Hepatocyte (in vitro differentiated cells): ENCODE data around the gene ZNF683.
"Not testable (repeated sequence)": the region's sequence is repeated elsewhere in the genome, so short reads cannot be mapped to it uniquely, and the experiment has no call there.

ENCODE experiments used
- EZH2 ChIP-seq: fragments of 200-600 bp; sonication (generic); IDR thresholded peaks from 2 replicates; pipeline ENCODE4 v1.6.1; 2016; ENCODE audit warnings: antibody characterized with exemption, mild to moderate bottlenecking, borderline replicate concordance
- EZH2phosphoT487 ChIP-seq: fragments of 200-600 bp; sonication (generic); IDR thresholded peaks from one replicate; pipeline ENCODE4 v1.6.1; 2018; ENCODE audit warnings: antibody characterized with exemption, mild to moderate bottlenecking, low read depth, moderate library complexity; ENCODE audit not compliant: unreplicated experiment, severe bottlenecking
- TF ChIP-seq, protein P1 (sequence below): fragments of 200-600 bp; sonication (generic); IDR thresholded peaks from 2 replicates; pipeline ENCODE4 v1.5.1; 2016; ENCODE audit warnings: antibody characterized with exemption, mild to moderate bottlenecking; ENCODE audit not compliant: poor library complexity

DNA sequence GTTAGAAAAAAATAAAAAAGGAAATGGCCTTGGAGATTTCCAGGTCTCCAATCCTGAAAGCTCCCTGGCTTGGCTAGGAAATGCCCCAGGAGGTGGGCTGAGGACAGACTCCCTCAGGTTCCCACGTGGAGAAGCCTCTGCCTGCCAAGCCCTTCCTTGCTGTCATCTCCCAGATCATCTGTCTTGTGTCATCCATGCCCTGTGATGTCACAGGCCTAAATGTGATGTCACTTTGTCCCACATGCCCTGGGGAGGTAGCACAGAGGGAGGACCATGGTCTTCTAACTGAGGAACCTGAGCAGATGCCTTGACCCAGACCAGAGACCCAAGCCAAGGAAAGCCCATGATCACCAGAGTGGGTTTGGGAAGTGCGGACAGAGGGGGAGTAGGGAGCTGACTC is 1.8 kb upstream of the ZNF683 start:
- TF ChIP-seq, protein P1, sequence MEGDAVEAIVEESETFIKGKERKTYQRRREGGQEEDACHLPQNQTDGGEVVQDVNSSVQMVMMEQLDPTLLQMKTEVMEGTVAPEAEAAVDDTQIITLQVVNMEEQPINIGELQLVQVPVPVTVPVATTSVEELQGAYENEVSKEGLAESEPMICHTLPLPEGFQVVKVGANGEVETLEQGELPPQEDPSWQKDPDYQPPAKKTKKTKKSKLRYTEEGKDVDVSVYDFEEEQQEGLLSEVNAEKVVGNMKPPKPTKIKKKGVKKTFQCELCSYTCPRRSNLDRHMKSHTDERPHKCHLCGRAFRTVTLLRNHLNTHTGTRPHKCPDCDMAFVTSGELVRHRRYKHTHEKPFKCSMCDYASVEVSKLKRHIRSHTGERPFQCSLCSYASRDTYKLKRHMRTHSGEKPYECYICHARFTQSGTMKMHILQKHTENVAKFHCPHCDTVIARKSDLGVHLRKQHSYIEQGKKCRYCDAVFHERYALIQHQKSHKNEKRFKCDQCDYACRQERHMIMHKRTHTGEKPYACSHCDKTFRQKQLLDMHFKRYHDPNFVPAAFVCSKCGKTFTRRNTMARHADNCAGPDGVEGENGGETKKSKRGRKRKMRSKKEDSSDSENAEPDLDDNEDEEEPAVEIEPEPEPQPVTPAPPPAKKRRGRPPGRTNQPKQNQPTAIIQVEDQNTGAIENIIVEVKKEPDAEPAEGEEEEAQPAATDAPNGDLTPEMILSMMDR: not testable (repeated sequence)
- not testable (repeated sequence) for TF ChIP-seq EZH2, EZH2phosphoT487
